GM10847 (cell line): ENCODE results near the gene COL23A1.

Experiments used
- POLR2A ChIP-seq: IDR thresholded peaks from 2 replicates; pipeline ENCODE4 v1.6.1; 2011; ENCODE audit not compliant: insufficient read length; ENCODE audit errors: extremely low read depth

COL23A1 gene

GRCh38 chr5:178468196-178468685, 122.0 kb downstream of the COL23A1 start:
- no peak for TF ChIP-seq POLR2A

GRCh38 chr5:178467568-178468195, 122.5 kb downstream of the COL23A1 start:
- no peak for TF ChIP-seq POLR2A

GRCh38 chr5:178467205-178467567, 123.0 kb downstream of the COL23A1 start:
- no peak for TF ChIP-seq POLR2A

GRCh38 chr5:178466342-178466741, 123.9 kb downstream of the COL23A1 start:
- no peak for TF ChIP-seq POLR2A

- no peak for TF ChIP-seq POLR2A
Observed at GRCh38 chr5:178465861-178466288, 124.3 kb downstream of the COL23A1 start.

GRCh38 chr5:178465228-178465860, 124.8 kb downstream of the COL23A1 start:
- no peak for TF ChIP-seq POLR2A

GRCh38 chr5:178464431-178465048, 125.7 kb downstream of the COL23A1 start:
- no peak for TF ChIP-seq POLR2A

GRCh38 chr5:178463321-178464155, 126.7 kb downstream of the COL23A1 start:
- TF ChIP-seq POLR2A = no peak

GRCh38 chr5:178462816-178463215, 127.4 kb downstream of the COL23A1 start:
- TF ChIP-seq POLR2A = no peak

GRCh38 chr5:178462076-178462475, 128.1 kb downstream of the COL23A1 start:
- TF ChIP-seq POLR2A = no peak

- no peak for TF ChIP-seq POLR2A
Observed at GRCh38 chr5:178461004-178461730, 129.0 kb downstream of the COL23A1 start.

- no peak for TF ChIP-seq POLR2A
Observed at GRCh38 chr5:178460598-178460997, 129.6 kb downstream of the COL23A1 start.

GRCh38 chr5:178460174-178460573, 130.0 kb downstream of the COL23A1 start:
- no peak for TF ChIP-seq POLR2A

GRCh38 chr5:178458140-178458539, 132.1 kb downstream of the COL23A1 start:
- TF ChIP-seq POLR2A = no peak

- TF ChIP-seq POLR2A = no peak
Observed at GRCh38 chr5:178457471-178457870, 132.7 kb downstream of the COL23A1 start.
